NCI-H345 treated with DMSO at 0.1 percent for 48 hours (cell line): ENCODE data around the gene MYLIP.
A peak's percentile ranks its signal among the peaks of the same experiment; 100 is the strongest.

ENCODE experiments used
- DNase-seq: peaks from one replicate; lab custom pipeline; 2025; ENCODE audit not compliant: unreplicated experiment; lab: John Stamatoyannopoulos, UW

MYLIP gene

DNA sequence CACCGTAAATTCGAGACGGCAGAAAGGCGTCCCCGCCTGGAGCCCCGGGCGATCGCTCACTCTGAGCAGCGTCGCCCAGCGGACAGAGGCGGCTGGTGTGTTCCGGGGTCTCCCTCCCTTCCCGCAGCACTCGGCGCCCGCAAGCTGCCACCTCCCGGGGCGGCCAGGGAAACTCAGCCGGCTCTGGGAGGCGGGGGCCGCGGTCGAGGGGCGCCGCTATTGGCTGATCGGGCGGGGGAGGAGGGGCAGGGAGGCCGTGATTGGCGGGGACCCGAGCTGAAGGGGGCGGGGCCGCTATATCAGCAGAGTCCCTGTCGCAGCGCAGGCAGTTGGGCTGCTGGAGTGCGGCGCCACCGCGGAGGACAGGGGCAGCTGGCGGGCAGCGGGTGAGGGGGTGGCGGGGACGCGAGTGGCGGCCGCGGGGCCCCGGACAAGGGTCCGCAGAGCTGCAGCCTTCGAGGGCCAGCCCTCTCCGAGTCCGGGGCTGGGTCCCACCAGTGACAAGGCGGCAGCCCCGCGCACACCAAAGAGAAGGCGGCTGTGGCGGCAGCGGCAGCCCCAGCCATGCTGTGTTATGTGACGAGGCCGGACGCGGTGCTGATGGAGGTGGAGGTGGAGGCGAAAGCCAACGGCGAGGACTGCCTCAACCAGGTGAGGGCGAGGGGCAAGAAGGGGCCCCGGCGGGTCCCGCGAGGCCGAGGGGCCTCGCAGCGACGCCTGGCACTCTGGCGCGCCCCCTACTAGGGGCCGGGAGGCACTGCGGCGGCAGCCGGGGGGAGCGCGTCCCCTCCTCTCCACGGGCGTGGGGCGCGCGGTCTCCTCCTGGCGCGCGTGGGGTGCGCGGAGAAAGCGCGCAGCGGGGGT is at the start of gene MYLIP:
MYLIP (plus strand) TSS at position 328 of the 864 bp plus-strand sequence; CDS start at position 565, 237 bp downstream.
- peak; percentile 59 for DNase-seq

DNA sequence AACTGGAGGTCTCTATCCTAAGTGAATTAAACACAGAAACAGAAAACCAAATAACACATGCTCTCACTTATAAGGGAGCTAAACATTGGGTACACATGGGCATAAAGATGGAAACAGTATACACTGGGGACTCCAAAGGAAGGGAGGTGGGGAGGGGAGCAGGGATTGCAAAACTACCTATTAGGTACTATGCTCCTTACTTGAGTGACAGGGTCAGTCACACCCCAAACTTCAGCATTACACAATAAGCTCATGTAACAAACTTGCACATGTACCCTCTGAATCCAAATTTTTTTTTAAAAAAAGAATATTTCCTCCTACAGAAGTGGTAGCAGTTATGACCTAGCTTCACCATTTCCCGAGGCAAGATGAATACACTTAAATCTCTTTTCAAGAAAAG is 49.5 kb upstream of the MYLIP start:
- DNase-seq, result no peak

DNA sequence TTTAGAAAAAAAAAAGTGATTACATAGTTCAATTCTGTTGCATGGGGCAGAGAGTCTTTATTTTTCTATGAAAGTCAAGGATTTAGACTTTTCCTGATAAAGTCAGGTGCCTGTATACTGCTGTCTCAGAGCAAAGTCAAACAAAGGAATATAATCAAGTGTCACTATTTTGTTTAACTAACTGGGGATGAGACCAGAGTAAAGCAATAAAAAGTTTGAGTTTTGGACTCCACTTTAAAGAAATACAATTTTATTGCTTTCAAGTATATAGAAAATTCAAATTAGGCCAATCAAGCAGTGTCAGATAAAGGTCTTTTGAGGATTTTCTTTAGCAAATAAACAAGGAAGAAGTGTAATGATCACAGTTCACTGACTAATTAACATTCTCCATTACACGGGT is 48.7 kb upstream of the MYLIP start:
- no peak for DNase-seq

DNA sequence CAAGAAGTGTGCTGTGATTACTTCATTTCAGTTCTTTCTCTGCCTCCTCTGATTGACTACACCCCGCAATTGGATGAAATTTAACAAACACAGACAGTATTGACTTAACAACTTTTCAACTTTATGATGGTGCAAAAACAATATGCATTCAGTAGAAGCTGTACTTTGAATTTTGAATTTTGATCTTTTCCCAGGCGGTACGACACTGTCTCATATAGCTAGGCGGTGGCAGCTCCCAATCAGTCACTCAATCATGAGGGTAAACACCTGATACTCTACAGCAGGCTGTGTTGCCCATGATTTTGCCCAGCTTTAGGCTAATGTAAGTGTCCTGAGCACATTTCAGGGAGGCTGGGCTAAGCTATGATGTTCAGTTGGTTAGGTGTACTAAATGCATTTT is 47.6 kb upstream of the MYLIP start:
- no peak for DNase-seq

DNA sequence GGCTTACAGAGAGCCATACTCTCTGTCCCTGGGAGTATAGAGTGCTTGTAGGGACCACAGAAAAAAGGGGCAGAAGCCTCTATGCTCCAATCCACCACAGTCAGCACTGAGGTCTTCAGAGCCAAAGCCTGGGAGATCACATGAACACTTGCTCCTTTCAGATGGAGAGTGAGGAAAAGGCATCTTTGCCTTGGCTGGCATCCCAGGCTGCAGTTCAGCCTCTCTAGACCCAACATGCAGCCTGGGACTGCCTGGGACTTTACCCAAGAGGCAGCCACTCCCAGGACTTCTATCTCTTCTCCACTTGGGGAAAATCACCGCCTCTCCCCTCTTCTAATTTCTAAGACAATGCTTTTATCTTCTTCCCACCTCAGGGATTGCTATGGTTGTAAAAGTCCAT is 46.5 kb upstream of the MYLIP start:
- DNase-seq, result no peak

DNA sequence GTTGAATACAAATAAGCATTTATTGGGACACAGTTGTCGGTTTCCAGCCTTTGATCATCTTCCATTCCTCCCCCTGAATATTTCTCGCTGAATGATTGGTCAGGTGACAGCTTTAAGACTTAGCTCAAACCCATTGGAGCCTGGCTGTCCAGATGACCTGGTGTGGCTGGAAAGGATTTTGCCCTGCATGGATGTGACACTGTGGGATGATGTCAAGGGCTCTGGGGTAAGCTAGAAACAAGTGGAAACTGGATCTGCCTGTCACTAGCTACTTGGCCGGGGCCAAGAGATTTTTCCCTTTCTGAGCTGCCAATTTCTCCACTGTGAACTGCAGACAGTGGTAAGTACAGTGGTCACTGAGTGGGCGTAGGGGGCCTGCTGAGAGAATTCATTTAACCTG is 41.9 kb upstream of the MYLIP start:
- DNase-seq, result no peak

DNA sequence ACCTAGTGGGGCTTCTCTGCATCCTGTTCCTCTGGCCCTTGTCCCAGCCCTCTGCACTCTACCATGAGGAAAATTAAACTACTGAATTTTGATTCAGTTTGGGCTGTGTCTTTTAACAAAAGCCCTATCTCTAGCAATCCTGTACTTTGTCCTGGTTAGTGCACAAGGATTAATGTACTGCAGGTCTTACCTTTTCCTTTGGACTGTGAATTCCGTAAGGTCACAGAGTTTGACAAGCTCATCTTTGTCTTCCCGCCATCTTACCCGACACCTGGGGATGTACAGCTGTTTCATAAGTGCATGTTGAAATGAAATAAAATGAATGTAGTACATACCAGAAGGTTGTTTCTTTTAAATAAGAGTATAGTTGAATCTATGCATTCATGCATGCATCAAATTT is 41.5 kb upstream of the MYLIP start:
- DNase-seq, result no peak

DNA sequence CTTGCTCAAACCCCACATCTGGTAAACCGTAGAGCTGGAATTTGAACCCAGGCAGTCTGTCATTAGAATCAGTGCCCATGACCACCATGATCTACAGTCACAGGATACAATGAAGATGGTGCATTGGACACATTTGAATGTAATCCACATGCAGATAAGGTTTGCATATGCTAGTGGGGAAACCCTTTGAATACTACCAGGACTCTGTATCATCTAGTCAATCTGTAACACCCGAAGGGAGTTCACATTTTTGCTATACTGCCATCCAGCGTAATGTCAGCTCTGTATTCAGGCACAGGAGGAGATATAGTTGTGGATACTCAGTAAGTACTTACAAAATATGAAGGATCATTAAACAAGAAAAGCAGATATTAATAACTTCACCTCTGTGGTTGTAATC is 40.5 kb upstream of the MYLIP start:
- no peak for DNase-seq

DNA sequence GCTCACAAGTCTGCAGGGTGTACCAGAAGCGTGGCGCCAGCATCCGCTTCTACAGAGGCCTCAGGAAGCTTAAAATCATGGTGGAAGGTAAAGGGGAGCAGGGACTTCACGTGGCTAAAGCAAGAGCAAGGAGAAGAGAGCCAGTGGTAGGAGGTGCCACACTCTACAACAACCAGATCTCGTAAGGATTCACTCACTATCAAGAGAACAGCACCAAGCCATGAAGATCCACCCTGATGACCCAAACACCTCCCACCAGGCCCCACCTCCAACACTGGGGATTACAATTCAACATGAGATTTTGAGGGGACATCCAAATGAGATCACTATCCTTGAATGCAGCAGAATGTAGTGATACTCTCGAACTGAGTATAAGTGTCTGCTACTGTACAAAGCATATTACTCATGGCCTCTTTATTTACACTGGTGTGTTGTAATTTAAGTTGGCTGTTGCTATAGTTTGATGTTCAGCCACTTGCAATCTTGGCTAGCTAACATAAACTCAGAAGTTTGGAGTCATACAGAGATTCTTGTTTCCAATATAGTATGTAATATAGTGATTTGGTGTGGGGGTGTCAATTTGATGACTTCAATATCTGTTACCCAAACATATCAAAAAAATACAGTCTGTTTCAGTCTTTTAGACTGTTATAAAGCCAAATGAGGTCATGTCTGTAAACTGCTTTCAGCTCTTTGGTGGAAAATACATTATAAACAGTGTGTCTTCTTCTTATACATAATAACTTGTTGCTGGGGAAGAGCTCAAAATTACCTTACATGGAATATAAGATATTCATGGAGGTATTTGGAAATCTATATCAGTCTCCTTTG is 39.4 kb upstream of the MYLIP start:
- no peak for DNase-seq

DNA sequence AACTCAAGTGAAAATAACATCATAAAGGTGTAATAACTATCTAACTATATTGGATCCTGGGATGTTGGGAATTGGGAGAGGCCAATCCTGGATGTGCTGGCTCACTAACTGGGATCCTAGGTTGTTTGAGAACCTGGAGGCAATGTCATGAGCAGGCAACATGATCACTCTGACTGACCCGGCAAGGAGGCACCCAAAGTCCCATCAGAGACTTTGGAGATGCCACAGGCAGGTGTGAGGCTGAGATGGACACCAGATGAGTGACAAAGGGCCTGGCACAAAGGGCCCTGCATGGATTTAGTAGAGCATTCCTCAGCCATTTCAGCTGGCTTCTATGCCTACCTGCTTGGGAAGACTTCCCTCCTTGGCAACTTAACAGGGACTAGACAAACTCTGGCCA is 38.4 kb upstream of the MYLIP start:
- DNase-seq, result no peak

DNA sequence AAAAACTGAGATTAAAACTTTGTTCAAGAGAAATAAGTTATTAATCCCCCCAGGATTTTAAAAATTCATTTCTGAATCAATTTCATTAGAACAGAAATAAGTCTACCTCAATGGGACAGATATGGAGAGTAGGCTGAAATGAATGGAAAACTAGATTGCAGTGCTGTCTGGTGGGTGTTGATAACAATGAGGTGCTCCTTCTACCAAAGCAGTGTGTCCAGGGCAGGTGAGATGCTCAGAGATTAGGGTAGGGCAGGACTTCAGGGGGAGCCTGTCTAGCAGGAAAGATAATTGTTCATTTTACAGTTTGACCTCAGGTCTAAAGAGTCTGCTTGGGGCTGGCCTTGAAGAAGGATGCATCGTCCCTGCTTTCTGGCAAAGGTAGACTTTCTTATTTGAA is 38.0 kb upstream of the MYLIP start:
- DNase-seq, result no peak

DNA sequence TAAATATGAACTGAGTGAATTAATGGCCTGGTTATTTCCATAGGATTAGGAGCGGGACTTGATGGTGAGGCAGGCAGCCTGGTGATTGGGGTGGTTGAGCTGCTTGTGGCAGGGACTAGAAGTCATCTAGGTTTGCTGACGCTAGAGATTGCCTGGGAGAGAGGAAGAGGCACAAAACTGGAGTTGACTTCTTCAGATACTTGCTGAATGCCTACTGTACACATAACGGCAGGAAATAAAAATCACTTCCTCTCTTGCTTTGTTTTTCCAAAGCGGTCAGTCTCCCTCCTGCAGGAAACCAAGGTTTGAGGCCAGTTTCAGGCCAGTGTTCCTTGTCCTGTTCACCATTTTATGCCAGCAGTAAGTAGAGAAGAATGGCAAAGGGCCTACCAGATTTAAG is 36.7 kb upstream of the MYLIP start:
- no peak for DNase-seq

DNA sequence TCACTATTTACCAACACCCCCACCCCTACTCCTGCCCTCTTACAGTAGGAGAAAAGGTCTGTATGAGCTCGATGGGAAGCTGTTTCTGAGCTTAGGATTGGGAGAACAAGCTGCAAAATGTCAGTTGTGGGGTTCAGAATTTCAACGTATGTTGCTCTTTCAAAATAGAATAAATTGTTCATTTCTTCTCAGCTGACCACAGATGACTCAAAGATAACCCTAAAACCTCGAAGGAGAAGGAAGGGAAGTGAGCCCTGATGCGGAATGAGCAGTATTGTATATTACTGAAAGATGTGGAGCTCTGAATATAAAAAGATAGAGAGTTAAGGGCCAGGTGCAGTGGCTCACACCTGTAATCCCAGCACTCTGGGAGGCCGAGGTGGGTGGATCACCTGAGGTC is 35.9 kb upstream of the MYLIP start:
- DNase-seq, result no peak

DNA sequence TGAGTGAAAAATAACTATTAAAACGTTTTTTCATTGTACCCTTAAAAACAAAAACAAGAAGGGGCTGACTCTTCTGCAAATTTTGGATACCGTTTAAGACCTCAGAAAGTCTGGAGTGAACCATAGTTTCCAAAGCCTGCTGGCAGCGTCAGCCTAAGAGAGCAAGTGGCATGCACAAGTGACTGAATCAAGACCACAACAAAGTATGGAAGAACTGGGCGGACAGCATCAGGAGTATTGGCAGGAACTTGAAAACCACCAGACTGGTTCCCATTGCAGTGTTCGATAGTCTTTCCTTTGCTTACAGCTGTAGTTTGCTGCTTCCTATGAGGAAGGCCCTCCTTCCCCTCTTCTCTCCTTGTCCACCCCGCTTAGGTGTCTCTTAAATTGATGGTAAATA is 33.7 kb upstream of the MYLIP start:
- DNase-seq, result no peak

DNA sequence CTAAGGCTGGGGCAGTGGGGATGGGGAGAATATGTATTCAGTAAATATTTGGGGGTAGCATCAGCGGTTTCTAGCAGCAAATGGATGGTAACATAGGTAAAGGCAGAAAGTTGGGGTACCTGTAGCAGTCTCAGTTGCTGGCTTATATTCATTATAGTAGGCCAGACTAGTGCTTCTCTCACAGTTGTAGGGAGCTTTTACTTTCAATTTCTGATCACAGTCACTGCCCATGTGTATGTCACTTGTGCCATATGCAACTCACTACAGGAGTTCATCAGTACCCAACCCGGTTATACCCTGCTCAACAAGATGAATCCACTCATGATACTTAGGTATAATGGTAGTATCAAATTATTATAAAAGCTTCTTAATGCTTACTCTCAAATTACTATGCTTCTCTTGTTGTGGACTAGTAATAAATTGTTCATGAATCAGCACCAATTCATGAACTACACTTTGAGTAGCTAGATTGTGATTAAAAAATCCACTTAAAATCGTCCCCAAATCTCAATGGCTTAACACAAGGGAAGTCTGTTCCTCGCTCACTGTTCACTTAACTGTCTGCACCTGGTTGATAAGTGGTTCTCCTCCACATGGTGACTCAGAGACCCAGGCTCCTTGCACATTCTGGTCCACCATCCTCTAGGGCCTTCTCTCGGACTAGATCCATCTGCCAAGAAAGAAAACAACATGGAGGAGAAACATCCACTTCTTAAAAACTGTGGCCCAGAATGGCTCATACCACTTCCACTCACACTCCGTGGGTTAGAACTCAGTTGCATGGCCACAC is 31.3 kb upstream of the MYLIP start:
- DNase-seq, result no peak

DNA sequence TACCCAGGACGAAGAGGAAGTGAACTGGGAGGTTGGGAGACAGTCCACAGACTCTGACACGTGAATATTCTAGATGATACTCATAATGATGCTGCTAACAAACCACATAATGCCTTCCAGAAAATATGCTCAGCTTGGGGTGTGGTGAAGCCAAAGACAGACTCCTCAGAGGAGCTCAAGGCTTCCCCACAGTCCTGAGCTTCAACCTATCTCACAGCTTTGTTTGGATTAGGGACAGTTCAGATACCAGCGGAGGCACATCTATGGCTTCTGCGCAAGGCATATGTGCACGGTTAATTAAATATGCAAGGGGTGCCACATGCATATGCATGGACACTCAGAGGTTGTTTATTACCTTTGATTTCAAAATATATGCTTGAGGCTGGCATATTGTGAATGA is 30.7 kb upstream of the MYLIP start:
- no peak for DNase-seq

DNA sequence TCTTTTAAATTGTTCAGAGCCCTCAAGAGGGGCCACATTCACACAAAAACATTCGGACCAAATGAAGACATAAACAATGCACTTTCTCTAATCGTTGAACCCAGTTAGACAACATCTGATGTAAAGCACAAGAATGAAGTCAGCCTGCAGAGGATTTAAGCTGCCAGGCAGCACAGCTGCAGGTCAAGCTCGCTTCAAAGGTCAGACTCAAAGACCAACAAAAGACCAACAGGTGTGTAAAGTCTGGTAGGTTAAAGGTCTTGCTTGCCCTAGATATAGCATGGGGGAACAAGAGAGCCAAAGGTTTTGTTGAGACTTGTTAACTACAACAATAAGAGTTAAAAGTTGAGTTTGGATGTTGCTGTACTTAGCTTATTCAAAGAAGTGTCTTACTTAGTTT is 26.7 kb upstream of the MYLIP start:
- DNase-seq, result no peak

DNA sequence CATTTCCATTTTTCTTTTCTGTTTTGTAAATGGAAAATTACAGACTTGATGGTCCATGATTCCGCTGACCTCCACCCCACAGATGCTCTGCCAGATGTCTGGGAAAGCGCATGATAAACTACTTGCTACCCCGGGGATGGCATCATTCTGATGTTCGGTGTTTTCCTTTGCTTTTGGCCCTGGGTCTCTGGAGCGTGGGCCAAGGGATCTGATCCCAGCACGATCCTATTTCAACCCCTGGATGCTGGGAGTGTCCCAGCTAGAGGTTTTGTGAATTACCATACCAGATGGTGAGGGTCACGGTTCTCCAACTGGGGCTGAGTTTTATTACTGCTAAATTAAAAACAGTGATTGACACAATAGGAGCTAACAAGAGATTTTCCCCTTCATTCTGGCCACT is 25.2 kb upstream of the MYLIP start:
- no peak for DNase-seq

DNA sequence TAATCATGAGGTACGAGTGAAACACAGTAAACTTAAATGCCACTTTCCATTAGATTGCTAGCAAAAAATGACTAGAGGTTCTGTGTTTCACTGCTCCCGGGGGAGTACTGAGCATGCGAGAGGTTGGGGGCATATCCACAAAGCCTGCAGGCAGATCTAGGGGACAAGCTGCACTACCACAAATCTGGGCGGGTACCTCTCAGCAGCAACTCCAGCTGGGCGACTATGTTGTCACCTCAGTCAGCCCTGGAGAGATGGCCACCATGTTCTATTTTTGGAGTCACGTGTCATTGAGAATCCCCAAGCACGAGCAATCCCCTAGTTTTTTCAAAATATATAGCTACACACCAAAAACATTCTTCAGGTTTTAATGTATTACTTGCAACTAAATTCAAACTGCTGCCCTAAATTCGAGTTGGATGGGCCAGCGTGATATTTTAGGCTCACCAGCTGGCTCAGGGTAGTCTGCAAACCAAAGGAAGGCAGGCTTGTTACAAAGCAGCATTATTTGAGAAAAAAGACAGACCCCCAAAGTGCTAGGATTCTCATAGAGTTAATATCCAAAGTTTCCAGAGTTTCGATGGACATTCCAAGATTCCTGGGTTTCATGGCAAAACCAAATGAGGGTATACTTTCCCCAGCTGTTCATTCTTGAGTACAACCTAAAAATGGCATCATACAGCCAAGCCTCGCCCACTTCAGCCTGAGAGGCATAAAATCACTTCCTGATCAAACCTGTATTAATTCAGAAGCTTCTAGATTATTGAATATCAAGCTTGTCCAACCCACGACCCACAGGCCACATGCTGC is 24.1 kb upstream of the MYLIP start:
- DNase-seq, result no peak

DNA sequence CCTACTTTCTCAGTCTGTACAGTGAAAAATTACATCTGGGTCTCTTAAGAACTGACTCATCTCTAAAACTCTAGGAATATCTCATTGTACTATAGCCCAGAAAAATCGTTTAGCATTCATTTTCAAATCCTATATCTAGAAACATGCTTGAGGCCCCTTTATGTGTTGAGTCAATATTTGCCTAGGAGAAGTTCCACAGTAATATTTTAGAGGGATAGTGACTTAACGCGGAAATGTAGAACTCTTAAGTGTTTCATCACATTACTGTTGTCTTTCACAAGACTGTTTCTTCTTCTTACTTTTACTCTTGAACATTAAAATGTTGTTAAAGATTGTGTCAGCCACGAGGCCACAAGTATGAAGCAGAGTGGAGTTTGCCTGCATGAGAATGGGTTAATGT is 23.0 kb upstream of the MYLIP start:
- DNase-seq, result no peak
